WERI-Rb-1 (cell line): ENCODE measurements around the gene AZU1.
"Not testable (repeated sequence)": the region's sequence is repeated elsewhere in the genome, so short reads cannot be mapped to it uniquely, and the experiment has no call there.

Experiments used
- DNase-seq: peaks from one replicate; pipeline ENCODE4 v3.0.0-alpha.2; 2020
- H3K27ac ChIP-seq: fragments of 250-450 bp; sonication (Bioruptor Pico); 2 replicates; pipeline ENCODE4 v1.5.1; 2020; ENCODE audit warnings: mild to moderate bottlenecking, moderate library complexity
- H3K27me3 ChIP-seq: fragments of 250-450 bp; sonication (Bioruptor Pico); 2 replicates; pipeline ENCODE4 v1.5.1; 2021; ENCODE audit warnings: mild to moderate bottlenecking, low read depth, moderate library complexity; ENCODE audit not compliant: insufficient read depth, severe bottlenecking
- H3K36me3 ChIP-seq: fragments of 250-450 bp; sonication (Bioruptor Pico); 2 replicates; pipeline ENCODE4 v1.5.1; 2020; ENCODE audit warnings: mild to moderate bottlenecking, moderate library complexity
- H3K4me3 ChIP-seq: 2 replicates; pipeline ENCODE4 v1.5.1; 2011; ENCODE audit warnings: low read depth, mild to moderate bottlenecking, control low read depth, low read length
- H3K9me3 ChIP-seq: fragments of 250-450 bp; sonication (Bioruptor Pico); 2 replicates; pipeline ENCODE4 v1.5.1; 2021; ENCODE audit warnings: mild to moderate bottlenecking, moderate library complexity; ENCODE audit not compliant: severe bottlenecking
- TF ChIP-seq, protein P1 (sequence below): IDR thresholded peaks from 2 replicates; pipeline ENCODE4 v1.5.1; 2011; ENCODE audit warnings: low read depth, mild to moderate bottlenecking, control low read depth, inconsistent platforms, low read length

The AZU1 gene

DNA sequence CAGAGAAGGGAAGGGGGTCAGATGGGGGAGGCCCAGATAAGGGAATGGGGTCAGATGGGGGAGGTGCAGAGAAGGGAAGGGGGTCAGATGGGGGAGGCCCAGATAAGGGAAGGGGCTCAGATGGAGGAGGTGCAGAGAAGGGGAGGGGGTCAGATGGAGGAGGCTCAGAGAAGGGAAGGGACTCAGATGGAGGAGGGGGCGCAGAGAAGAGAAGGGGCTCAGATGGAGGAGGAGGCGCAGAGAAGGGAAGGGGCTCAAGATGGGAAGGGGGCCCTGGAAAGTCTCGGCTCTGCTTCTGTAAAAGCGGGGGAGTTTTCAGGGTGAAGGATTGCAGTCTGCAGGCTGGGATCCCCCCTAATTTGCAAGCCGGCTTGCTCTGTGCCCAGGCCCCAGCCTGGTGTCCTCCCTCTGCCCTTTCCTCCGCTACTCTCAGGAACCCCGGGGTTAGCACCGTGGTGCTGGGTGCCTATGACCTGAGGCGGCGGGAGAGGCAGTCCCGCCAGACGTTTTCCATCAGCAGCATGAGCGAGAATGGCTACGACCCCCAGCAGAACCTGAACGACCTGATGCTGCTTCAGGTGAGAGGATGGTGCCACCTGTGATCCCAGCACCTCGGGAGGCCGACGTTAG is 1.6 kb downstream of the AZU1 start:
- TF ChIP-seq, protein P1, sequence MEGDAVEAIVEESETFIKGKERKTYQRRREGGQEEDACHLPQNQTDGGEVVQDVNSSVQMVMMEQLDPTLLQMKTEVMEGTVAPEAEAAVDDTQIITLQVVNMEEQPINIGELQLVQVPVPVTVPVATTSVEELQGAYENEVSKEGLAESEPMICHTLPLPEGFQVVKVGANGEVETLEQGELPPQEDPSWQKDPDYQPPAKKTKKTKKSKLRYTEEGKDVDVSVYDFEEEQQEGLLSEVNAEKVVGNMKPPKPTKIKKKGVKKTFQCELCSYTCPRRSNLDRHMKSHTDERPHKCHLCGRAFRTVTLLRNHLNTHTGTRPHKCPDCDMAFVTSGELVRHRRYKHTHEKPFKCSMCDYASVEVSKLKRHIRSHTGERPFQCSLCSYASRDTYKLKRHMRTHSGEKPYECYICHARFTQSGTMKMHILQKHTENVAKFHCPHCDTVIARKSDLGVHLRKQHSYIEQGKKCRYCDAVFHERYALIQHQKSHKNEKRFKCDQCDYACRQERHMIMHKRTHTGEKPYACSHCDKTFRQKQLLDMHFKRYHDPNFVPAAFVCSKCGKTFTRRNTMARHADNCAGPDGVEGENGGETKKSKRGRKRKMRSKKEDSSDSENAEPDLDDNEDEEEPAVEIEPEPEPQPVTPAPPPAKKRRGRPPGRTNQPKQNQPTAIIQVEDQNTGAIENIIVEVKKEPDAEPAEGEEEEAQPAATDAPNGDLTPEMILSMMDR: no peak
- H3K4me3 ChIP-seq: no peak overlapping the region
- no peaks in the 10 kb centered on the region for H3K27me3 ChIP-seq
- no peak overlapping the region for H3K27ac ChIP-seq
- no peaks in the 10 kb centered on the region for H3K36me3 ChIP-seq
- DNase-seq: no peak
- H3K9me3 ChIP-seq: no peaks in the 10 kb centered on the region

DNA sequence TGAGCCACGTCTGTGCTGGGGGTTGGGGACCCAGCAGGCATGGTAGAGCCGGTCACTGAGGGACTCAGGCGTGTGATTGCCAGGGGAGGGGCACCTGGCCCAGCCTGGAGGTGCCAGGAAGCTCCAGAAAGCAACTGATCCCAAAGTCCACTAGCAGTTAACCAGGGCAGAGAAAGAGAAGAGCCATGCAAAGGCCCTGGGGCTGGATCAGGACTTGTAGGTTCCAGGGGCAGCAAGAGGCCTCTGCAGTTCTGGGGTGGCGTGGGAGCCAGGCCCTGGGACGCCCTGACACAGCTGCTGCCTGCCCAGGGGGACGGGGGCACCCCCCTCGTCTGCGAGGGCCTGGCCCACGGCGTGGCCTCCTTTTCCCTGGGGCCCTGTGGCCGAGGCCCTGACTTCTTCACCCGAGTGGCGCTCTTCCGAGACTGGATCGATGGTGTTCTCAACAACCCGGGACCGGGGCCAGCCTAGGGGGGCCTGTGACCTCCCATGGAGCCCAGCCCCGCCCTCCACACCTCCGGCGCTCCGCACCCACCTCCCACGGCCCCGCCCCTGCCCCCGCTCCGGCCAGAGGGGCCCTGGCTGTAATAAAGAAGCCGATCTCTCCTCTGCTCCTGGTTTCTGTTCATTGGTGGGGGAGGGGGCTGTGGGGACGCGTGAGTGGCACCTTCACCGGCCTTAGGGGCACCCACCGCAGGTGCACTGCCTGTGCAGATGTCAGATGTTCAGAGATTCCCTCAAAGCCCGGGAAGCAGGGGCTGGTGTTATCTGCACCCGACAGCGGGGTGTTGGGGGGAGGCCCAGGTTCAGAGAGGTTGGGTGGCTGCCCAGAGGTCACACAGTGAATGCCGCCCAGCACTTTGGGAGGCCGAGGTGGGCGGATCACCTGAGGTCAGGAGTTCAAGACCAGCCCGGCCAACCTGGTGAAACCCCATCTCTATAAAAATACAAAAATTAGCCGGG is 4.1 kb downstream of the AZU1 start:
- no peaks in the 10 kb centered on the region for H3K9me3 ChIP-seq
- no peak overlapping the region for H3K4me3 ChIP-seq
- TF ChIP-seq, protein P1: no peak
- no peak overlapping the region for H3K27ac ChIP-seq
- no peak for DNase-seq
- no peaks in the 10 kb centered on the region for H3K36me3 ChIP-seq
- no peaks in the 10 kb centered on the region for H3K27me3 ChIP-seq

DNA sequence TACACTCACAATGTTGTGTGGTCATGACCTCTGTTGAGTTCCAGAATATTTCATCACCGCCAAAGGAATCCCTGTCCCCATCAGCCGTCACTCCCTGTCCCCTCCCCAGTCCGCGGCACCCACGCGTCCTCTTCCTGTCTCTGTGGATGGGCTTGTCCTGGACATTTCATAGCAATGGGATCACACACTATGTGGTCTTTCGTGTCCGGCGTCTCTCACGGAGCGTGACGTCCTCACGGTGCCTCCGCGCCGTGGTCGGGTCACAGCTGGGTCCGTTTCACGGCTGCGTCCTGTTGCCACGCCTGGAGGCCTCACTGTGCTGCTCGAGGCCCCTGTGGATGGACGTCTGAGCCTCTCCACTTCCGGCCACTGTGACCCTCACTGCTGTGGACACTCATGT is 6.6 kb downstream of the AZU1 start:
- DNase-seq: no peak
- TF ChIP-seq, protein P1: no peak
- H3K4me3 ChIP-seq: no peak overlapping the region
- H3K36me3 ChIP-seq: no peaks in the 10 kb centered on the region
- no peak overlapping the region for H3K27ac ChIP-seq
- no peaks in the 10 kb centered on the region for H3K27me3 ChIP-seq
- H3K9me3 ChIP-seq: no peaks in the 10 kb centered on the region

DNA sequence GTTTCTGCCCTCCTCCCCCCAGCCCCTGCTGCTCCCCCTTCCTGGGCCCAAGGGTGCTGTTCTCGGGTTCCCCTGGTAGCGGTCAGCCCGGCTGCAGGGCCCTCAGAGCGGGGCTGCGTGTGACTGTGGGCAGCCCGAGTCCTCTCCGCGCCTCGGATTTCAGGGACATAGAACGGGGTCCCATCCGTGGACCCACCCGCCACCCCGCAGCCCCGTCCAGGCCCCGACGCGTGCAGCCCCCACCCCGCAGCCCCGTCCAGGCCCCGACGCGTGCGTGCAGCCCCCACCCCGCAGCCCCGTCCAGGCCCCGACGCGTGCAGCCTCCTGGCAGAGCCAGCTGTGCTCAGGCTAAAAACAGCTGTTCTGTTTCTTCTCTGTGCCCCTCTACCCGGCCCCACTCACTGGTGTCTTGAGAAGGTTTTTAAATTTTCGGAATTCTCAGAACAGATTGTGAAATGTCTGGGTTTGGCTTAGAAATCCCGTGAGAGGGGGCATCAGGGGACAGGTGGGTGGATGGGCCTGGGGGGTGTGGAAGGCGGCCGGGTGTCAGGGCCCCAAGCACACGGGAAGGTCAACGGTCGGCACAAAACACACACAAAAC is 7.7 kb downstream of the AZU1 start:
- Histone ChIP-seq H3K9me3 (no peaks in the 10 kb centered on the region), H3K27me3 (no peaks in the 10 kb centered on the region), H3K36me3 (no peaks in the 10 kb centered on the region), H3K4me3 (no peak overlapping the region), H3K27ac (no peak overlapping the region)
- TF ChIP-seq, protein P1: no peak
- DNase-seq: no peak

DNA sequence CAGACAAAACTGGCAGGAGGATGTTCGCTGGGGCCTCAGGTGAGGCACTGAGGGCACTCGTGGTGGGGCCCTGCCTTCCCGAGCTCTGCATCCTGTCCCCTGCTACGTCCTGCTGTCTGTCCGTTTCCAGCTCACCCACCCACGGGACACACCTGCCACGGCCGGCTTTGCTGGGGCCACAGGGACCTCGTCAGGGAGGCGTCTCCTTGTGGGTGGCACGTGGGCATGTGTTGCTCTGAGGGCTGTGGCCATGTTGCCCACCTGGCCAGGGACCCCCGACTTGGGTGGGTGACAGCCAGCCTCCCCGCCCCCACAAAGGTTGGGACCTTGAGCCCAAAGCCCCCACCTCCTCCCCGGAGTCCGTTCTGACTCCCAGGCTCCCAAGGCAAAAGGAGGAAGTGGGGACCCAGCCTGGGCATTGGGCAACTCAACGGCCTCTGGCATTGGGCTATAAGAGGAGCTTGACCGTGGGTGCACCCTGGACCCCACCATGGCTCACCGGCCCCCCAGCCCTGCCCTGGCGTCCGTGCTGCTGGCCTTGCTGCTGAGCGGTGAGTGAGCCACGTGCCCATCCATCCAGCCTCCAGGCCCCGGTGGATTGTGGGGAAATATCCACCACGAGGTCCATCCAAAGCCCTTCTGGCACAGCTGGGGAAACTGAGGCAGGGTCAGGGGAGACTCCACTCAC is 13.0 kb downstream of the AZU1 start, which contains the start of gene PRTN3:
Gene PRTN3 (plus strand): TSS at position 481 of the 688 bp plus-strand sequence. CDS start 10 bp downstream, at position 491.
- H3K36me3 ChIP-seq: no peaks in the 10 kb centered on the region
- no peaks in the 10 kb centered on the region for H3K27me3 ChIP-seq
- DNase-seq: no peak
- TF ChIP-seq, protein P1: no peak
- H3K9me3 ChIP-seq: no peaks in the 10 kb centered on the region
- no peak within 1 kb of the TSS for H3K27ac ChIP-seq
- H3K4me3 ChIP-seq: no peak within 1 kb of the TSS

DNA sequence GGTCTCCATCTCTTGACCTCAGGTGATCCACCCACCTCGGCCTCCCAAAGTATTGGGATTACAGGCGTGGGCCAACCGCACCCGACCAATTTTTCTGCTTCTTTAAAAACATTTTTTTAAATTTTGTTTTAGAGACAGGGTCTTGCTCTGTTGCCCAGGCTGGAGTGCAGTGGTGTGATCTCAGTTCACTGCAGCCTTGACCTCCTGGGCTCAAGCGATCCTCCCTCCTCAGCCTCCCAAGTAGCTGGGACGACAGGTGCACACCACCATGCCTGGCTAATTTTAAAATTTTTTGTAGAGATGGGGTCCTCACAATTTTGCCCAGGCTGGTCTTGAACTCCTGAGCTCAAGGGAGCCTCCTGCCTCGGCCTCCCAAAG is 15.2 kb downstream of the AZU1 start:
- not testable (repeated sequence) for H3K27ac ChIP-seq, H3K27me3 ChIP-seq, H3K4me3 ChIP-seq, DNase-seq, H3K36me3 ChIP-seq, H3K9me3 ChIP-seq
